SK-N-DZ (cell line): Measurements from ENCODE around the gene MYO15A.

Source experiments
- DNase-seq: peaks from one replicate; pipeline ENCODE4 v3.0.0-alpha.2; 2015; ENCODE audit warnings: low spot score

MYO15A gene

DNA sequence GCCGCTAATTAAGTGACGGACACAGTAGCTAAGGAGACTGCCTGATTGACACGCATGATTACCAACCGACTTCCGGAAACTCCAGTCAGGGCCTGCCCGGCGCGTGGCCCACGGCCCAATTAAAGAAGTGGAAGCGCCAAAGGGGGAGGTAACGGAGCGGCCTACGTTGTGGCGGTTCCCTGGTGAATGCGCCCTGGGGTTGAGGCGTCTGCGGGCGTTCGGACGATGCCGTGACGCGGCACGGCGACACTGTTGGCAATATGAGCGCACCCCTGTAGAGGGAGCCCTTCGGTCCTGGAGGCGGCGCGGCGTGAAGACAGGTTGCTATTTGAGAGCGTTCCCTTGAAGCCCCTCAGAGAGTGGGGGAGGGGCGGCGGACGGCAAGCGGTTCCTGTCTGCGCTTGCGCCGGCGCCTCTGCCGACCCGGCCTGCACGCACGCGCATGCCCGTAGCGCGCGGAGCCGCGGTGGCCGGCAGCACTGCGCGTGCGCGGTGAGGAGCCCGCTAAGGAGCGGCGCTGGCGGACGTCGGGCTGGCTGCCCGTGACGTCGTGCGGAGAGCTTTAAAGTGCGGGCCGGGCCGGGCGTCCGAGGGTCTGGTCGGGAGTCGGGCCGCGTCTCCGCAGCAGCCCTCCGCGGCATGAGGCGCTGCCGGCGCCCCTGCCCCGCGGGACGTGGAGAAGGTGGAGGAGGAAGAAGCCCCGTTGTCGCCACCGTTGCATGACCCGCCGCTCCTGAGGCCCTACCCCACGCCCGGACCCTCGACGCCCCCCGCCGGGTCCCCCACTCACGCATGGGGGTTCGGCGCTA, 75.0 kb downstream of the MYO15A start, which contains the start of gene ALKBH5:
Gene ALKBH5 (plus strand): TSS at position 495 of the 809 bp plus-strand sequence. CDS start 416 bp downstream, outside the sequence.
- peak; percentile 100 for DNase-seq

DNA sequence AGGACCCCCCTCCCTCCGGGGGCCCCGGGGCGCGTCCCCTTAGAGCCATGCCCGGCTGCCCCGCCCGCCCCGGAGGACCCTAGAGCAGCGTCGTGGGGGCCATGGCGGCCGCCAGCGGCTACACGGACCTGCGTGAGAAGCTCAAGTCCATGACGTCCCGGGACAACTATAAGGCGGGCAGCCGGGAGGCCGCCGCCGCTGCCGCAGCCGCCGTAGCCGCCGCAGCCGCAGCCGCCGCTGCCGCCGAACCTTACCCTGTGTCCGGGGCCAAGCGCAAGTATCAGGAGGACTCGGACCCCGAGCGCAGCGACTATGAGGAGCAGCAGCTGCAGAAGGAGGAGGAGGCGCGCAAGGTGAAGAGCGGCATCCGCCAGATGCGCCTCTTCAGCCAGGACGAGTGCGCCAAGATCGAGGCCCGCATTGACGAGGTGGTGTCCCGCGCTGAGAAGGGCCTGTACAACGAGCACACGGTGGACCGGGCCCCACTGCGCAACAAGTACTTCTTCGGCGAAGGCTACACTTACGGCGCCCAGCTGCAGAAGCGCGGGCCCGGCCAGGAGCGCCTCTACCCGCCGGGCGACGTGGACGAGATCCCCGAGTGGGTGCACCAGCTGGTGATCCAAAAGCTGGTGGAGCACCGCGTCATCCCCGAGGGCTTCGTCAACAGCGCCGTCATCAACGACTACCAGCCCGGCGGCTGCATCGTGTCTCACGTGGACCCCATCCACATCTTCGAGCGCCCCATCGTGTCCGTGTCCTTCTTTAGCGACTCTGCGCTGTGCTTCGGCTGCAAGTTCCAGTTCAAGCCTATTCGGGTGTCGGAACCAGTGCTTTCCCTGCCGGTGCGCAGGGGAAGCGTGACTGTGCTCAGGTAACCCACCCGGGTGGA, 75.8 kb downstream of the MYO15A start:
- DNase-seq, result peak; percentile 44

DNA sequence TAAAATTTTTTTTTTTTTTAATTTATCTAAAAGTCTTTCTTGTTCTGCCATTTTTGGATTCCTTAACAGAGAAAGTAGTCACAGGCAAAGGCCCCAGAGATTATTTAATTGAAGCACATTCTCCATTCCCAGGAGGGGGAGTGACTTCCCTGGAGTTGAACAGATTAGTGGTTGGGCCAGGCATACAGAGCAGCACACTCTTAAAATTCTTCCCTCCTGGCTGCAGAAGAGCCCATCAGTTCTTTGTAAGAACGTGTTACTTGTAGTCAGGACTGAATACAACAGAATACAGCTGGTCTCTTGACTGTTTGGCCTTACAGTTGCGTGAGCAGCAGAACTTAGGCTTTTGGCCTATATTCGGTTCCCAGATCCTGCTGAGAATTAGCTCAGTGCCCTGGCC, 76.8 kb downstream of the MYO15A start:
- no peak for DNase-seq

DNA sequence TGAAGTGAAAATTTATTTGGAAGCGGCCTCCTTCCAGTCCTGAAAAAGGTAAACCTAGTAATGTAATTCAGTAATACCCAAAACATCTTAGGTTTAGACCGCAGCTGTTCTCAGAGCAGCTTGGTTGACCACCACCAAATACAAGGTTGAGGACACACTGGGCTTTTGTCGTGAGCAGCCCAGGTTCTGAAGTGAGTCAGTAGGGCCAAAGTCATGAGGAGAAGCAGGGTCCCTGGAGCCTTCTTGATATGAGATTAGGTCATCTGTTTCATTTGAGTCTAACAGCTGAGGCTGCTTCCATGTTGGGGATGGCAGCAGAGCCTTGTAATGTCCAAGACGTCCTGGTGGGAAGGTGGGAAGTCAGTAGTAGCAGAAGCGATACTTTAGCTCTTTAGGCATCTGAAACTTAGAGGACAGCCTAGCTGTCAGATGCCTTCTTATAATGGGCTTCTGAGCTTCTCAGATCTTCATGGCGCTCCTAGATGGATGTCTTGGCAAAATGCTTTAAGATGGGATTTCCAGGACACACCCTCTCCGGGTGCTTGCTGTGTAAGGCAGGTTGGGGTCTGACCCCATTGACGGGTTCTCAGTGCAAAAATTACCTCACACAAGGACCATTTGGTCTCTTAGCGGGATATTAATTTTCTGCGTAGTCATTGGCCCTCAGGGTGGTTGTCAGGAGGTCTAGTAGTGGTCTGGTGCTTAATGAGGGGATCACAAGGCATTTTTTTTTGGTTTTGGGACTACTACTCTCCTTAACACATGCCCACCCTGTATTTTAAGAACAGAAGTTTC, 77.5 kb downstream of the MYO15A start:
- DNase-seq, result no peak

DNA sequence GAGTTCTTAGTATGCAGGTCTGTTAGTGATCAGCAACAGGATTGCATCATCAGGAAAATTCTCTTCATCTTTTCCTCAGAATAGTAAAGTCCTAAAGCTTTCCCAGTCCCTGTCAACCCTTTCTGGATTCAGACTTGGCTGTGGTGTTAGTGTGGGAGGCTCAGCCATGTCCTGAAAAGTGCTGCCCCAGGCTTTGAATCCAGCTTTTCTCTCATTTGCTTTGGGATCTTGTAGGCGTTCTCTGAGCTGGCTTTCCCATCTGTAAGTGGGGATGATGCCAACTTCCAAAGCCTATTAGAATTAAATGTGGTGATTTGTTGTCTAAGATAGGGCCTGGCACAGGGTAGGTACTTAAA, 78.0 kb downstream of the MYO15A start:
- no peak for DNase-seq

DNA sequence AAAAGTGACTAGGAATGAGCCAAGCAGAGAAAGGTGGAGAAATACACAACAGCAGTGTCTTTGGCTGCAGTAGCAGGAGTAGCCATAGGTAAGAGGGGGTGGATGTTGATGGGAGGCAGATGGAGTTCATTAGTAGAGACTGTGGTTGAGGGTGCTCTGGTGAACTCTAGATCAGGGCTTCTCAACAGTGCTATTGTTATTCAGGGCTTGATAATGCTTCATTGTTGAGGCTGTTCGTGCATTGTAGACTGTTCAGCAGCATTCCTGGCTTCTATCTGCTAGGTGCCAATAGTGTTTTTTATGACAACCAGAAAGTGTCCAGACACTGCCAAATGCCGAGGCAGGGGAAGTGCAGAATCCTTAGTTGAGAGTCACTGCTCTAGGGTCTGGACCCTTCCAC, 78.7 kb downstream of the MYO15A start:
- DNase-seq, result no peak

DNA sequence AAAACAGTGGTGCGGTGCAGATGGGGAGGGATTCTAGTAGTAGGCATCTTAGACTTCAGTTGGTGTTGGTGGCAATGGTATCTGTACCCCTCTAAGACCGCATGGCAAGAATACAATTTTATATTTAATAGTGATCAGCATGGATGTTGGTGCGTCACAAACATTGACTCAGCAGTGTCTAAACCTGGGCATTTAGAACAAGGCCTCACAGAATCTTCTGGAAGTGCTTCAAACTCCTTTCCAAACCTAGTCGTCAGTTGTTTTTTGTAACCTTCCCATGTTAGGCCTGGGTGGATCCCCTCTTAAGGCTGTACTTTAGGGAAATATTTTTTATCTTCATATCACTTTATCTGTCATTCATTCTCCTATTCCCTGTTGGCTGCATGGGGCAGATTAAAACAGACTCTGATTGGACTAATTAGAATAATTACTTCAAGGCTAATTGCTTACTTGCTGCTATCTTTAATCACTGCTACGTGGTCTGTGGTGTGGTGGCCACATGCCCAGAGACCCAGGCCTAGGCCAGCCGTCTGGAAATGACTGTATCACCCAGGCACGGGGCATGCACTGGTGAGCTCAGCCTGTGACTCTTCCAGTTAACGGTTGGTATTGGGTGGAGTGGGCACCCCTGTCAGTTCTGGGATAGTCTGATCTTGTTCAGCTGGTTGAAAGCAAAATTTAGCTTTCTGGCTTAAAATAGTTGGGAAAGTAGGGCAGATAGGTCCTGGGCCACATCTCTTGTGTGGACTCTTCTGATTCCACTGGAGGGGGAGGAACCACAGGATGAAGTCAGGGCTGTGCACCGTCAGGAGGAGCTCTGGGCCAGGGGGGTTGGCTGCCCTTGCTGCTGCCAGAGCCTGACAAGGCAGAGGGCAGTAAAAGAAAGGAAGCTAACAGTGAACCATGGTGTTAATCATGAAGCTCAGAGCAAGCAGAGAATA, 79.5 kb downstream of the MYO15A start:
- no peak for DNase-seq

DNA sequence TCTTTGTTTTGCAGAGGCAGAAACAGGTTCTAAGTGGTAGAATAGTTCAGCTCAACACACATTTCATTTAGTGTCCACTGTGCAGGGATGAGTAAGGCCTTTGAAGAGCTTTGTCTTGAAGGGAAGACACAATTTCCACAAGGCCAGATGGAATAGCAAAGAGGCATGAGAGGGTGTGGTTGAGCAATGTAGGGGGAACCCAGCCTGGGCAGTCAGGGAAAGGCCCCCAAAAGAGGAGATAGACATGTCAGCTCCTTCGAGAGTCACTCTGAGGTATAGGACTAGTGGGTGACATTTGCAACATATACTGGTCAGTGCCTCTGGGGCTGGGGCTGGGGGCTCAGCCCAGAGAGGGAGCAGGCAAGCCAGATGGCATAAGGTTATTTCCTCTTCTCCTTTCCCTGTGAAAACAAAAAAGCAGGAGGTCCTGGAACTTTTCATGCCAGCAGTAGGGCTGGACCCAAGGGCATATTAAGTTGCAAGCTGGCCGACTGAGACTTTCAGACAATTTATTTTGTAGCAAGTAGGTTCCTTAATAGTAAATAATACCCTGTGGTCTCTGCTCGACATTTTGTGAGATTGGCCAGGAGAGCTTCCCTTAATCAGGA, 82.2 kb downstream of the MYO15A start:
- DNase-seq, result no peak

DNA sequence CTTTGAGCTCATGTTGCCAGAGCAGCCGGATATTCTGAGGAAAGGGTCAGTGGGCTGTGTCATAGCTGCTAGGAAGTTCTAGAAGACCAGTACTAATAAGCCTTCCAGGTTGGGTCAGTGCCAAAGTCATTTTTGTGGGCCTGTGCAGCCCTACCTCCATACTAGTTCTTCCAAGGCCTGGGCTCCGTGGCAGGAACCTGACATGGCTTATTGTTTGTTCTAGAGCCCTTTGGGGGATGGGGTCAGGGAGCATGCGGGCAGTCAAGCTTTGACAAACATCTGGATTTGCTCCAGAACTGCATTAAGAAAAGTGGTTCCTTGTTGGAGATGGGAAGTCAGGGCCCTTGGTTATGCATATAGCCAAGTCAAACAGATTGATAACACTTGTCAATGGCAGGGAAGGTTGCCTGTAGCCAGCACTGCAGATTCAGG, 82.7 kb downstream of the MYO15A start:
- no peak for DNase-seq

DNA sequence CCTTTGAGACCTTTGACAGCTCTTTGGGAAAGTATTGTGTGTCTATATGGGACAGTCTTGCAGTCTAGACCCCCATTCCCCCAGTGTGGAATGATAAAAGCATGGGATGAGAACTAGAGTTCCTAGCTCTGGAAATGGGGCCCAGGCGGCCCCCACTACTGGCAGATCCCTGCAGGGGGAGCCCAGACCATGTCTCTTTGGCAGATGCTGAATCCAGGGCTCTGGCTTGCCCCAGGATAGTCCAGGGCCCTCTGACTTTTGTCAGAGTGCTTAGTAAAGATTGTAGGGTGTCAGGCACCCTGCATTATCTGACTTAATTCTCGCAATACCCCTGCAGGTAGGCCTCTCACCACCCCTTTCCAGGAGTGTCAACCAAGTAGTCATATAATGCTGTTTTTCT, 83.4 kb downstream of the MYO15A start:
- no peak for DNase-seq

DNA sequence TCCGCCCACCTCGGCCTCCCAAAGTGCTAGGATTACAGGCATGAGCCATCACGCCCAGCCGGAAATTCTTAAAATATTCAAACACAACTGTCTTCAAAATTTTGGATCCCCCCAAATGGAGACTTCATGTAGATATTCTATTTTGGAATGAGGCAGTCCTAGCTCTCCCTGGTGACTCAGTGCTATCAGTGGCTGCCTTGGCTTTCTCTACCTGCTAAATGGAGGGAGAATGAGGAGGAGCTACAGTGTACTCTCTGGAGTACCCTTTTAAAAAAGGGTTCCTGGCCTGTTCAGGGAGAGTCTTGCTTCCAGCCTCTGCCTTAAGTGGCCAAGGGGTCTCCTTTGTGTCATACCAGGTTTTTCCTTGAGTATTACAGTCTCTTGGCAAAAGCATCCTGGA, 85.8 kb downstream of the MYO15A start:
- no peak for DNase-seq

DNA sequence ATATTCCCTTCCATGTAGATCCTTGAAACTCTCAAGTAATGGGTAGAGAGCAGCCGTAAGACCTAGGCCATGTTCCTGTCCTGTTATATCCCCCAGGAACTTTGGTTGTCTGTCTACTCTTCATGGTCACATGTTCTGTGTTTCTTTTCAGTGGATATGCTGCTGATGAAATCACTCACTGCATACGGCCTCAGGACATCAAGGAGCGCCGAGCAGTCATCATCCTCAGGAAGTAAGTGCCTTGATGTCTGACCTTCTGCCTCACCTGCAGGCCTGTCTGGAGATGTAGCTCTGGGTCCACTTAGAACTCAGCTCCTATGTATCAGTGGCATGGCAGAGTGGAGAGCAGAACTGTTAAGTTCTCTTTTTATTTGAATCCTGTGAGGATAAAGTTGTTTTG, 86.2 kb downstream of the MYO15A start:
- DNase-seq, result no peak

DNA sequence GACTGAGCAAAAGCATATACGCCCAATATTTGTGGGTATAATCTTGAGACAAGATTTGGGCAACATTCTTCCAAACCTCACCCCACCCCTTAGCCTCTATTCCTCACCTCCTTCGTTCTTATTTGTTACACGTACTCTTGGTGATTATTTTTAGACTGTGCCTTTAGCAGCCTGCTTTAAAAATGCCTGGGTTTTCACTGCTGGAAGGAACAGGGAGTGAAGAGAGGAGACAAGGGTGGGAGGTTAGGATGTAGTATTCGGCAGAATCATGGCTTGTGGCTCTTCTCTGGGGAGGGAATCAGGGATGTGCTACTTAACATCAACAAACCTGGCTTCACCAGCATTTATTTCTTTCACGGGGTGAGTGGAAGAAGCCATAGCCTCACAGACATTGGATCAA, 86.7 kb downstream of the MYO15A start:
- no peak for DNase-seq

DNA sequence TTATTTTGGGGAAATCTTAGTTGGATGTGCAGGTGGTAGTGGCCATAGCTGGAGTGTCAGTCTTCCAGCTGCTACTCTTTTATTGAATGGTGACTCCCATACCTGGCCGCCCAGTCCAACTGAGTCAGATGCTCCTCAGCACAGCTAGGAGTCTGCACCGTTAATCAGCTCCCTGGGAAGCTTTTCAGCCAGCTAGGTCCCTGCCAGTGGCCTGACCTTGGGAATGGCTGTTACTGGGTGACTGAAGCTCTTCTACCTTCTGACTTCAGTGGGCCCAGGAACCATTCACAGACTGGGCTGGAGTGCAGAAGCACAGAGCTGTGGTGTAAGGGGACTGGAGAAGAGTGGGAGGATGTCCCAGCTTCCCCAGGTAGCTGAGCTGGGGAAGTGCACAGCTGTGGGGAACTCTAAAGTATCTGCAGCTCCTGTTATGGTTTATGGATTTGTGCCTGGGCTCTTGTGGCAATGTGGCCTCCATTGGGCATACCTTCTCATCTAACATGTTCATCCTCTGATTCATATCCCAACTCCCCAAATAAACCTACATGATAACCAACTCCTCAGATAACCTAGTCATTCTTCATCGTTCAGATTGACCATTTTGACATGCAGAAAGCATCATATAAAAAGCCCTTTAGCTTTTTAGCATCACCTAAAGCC, 89.1 kb downstream of the MYO15A start:
- DNase-seq, result no peak

DNA sequence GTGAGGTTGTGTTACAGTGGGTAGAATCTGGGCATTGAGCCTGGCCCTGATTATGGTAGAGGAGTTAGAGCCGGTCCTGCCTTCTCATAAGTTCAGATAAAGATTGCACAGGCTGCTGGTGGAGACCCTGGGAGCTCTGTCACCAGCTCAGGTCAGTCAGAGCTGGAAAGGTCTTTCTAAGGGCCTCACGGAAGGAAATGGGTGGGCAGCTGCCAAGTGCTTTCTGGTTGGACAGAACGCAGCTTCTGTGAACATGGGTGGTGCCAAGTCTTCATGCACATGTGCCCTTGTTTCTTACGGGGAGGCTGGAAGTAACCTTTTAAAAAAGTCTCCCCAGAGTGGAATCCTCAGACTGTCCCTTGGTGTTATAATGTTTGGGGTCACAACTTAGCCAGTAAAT, 90.0 kb downstream of the MYO15A start:
- DNase-seq, result no peak

DNA sequence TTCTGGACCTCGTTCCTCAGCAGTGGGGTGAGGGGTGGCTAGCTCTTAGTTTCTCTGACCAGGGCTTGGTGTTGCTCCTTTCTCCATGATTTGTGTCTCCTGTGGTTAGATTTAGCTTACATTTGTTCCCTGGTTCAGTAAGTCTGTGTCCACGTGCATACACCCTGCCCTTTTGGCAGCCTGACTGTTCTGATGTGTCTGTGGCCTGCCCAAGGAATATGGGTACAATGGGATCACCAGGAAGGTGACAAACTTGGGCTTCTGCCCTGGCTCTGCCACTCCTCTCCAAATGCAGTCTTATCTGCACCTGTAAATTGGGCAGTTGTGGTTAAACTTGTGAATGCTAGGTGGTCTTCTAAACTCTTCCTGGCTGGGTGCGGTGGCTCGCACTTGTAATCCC, 92.6 kb downstream of the MYO15A start:
- DNase-seq, result no peak

DNA sequence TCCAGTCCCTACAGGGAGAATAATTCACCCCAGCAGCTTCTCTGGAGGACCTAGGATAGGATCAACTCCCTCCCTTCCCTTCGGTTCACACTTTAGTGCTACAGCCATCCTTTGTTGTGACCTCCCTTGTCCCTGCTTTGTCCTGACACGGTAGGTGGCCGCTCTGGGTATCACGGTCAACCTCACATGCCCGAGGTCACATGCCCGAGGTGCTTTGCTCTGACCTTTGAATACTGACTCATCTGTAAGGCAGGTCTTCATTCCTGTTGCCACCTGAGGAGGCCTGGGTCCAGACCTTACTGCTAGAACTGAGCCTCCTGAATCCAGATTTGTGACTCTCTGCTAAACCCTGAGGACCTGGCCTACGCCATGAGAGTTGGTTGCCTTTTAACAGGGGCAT, 94.8 kb downstream of the MYO15A start:
- DNase-seq, result no peak

DNA sequence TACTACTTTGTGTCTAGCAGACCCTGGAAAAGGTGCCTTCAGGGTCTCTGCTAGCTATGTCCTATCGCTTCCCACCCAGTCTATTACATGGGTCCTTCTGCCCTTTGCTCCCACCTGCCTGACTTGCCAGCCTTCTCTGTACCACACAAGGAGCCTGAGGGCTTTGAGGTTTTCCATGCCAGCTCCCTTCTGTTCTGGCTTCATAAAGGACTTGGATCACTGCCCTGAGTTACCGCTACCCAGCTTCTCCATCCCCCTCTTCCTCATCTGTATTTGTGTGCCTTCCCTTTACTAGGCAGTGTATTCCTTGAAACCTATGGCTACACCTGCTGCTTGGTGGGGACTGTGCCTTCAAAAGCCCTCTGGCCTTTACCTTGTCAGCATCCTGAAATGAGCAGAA, 97.3 kb downstream of the MYO15A start:
- no peak for DNase-seq

DNA sequence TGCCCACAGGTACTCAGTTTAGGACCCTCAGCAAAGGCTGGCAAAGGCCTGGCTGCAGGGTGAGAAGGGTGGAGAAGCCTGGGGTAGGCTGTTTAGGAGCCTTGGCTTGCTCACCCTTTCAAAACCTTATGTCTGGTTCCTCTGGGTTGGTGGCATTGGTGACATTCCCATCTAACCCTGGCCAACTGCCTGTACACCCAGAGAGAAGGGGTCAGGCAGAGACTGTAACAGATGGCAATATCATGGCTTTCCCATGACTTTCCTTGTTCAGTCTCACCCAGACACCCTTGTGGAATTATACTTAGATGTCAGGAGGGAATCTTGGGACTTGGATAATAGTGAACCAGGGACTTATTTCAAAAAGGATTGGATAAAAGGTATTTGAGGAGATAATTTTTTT, 98.4 kb downstream of the MYO15A start:
- no peak for DNase-seq

DNA sequence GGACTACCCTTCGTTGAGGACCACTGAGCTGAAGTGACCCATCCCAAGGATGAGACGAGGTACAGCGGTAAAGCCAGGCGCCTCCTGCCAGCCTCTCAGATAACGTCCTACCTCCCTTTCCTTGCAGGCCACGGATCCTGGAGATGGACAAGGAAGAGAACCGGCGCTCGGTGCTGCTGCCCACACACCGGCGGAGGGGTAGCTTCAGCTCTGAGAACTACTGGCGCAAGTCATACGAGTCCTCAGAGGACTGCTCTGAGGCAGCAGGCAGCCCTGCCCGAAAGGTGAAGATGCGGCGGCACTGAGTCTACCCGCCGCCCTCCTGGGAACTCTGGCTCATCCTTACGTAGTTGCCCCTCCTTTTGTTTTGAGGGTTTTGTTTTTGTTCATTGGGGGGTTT, 99.5 kb downstream of the MYO15A start:
- DNase-seq, result no peak
